Hematopoietic multipotent progenitor cell treated with erythropoietin and hydrocortisone succinate and interleukin-3 and kit ligand, for 17 days (in vitro differentiated cells): ENCODE data around the gene RABGAP1L.

Experiments used
- DNase-seq: peaks from one replicate; pipeline ENCODE4 v3.0.0-alpha.2; 2015; ENCODE audit warnings: low spot score

Gene RABGAP1L

GRCh38 chr1:174713796-174714195, 554.5 kb downstream of the RABGAP1L start:
- DNase-seq: no peak

GRCh38 chr1:174719194-174719593, 559.9 kb downstream of the RABGAP1L start:
- no peak for DNase-seq

- no peak for DNase-seq
Measured at GRCh38 chr1:174720618-174721017, 561.3 kb downstream of the RABGAP1L start.

GRCh38 chr1:174721246-174721645, 561.9 kb downstream of the RABGAP1L start:
- no peak for DNase-seq

- no peak for DNase-seq
Measured at GRCh38 chr1:174723816-174724215, 564.5 kb downstream of the RABGAP1L start.

- no peak for DNase-seq
Measured at GRCh38 chr1:174724219-174724618, 564.9 kb downstream of the RABGAP1L start.

GRCh38 chr1:174726167-174726879, 567.0 kb downstream of the RABGAP1L start:
- DNase-seq: no peak

- DNase-seq: no peak
Measured at GRCh38 chr1:174726880-174727585, 567.7 kb downstream of the RABGAP1L start.

GRCh38 chr1:174734270-174734669, 575.0 kb downstream of the RABGAP1L start:
- DNase-seq: no peak

- no peak for DNase-seq
Measured at GRCh38 chr1:174736831-174737230, 577.5 kb downstream of the RABGAP1L start.

GRCh38 chr1:174740249-174740968, 581.1 kb downstream of the RABGAP1L start:
- DNase-seq: no peak

- no peak for DNase-seq
Measured at GRCh38 chr1:174742805-174743653, 583.7 kb downstream of the RABGAP1L start.

- DNase-seq: peak; percentile 62
Measured at GRCh38 chr1:174743654-174744561, 584.6 kb downstream of the RABGAP1L start.

- DNase-seq: no peak
Measured at GRCh38 chr1:174744886-174745285, 585.6 kb downstream of the RABGAP1L start.

GRCh38 chr1:174746024-174746808, 586.9 kb downstream of the RABGAP1L start:
- no peak for DNase-seq

- DNase-seq: no peak
Measured at GRCh38 chr1:174747613-174748012, 588.3 kb downstream of the RABGAP1L start.

GRCh38 chr1:174748586-174748985, 589.3 kb downstream of the RABGAP1L start:
- no peak for DNase-seq

GRCh38 chr1:174753131-174753530, 593.8 kb downstream of the RABGAP1L start:
- no peak for DNase-seq

- no peak for DNase-seq
Measured at GRCh38 chr1:174761335-174761734, 602.0 kb downstream of the RABGAP1L start.
